GM18867 (cell line): ENCODE measurements around the gene SNTG2.

Source experiments
- ATAC-seq: cut with Tn5 transposase; IDR thresholded peaks from one replicate; pipeline ENCODE4 v1.9.1; 2021; ENCODE audit warnings: mild to moderate bottlenecking, moderate library complexity; ENCODE audit not compliant: unreplicated experiment

Gene SNTG2

GRCh38 chr2:1047485-1047884, 96.8 kb downstream of the SNTG2 start:
- ATAC-seq, result no peak

DNA sequence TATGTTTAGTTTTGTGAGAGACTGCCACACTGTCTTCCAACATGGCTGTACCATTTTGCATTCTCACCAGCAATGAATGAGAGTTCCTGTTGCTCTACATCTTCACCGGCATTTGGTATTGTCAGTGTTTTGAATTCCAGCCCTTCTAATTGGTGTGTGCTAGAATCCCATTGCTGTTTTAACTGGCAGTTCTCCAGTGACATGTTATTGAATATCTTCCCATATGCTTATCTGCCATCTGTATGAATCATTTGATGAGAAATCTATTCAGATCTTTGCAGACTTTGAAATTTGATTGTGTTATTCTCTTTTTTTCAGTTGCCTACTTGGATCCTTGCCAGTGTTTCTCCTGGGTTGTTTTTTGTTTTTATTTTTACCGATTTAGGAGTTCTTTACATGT, 99.0 kb downstream of the SNTG2 start:
- ATAC-seq, result no peak

GRCh38 chr2:1051075-1051474, 100.4 kb downstream of the SNTG2 start:
- ATAC-seq, result no peak

DNA sequence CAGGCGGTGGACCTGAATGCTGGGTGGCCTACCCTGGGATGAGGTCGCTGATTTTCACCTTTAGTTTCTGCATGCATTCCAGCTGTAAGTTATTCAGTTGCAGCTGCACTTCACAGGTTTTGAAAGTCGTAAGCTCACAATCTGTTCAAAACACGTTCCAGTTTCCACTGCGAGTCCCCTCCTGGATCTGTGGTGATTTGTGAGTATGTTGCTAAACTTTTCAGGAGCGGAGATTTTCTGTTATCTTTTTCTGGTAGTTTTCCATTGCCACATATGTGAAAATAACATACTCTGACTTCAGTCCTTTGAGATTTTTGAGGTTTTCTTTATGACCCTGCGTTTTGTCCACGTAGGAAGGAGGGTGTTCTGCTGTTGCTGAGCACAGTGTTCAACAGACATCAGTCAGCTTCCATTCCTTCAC, 102.1 kb downstream of the SNTG2 start:
- ATAC-seq, result no peak

- no peak for ATAC-seq
These were observed 103.1 kb downstream of the SNTG2 start for GRCh38 chr2:1053786-1054185.

DNA sequence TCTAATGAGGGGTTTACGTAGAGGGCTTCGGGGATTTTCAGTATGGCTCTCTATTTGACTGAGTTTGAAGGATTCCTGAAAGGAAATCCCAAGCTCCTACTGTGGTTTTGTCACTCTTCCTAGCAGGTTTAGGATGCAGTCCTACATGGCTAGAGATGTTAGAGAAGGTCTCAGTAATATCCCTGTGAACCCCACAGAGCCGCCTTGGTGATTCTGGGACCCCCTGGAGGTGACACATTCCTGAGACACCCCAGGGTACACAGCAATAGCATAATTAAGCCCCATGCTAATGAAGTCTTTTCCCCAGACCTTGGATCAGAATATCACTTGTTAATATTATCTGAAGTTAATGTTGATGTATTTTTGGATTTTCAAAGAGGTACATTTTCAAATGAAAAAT, 103.8 kb downstream of the SNTG2 start:
- no peak for ATAC-seq

- no peak for ATAC-seq
These were observed 104.5 kb downstream of the SNTG2 start for GRCh38 chr2:1055014-1055595.

DNA sequence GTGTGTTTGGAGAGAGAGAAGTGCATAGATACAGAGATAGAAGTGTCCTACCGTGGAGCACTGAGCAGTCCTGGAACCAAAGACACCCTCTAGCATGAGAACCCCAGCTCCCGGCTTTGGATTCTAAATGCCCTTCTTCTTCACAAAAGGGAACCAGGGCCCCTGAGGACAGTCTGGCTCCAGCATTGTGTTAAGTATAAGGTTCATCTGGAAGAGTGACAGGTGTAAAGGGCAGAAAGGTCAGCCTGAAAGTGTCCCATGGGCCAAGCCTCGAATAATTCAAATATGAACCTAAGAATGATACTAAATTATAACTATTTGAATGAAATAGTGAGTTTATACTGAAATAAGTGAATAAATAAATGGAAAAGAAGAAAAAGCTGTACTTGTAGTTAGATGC, 109.7 kb downstream of the SNTG2 start:
- ATAC-seq, result no peak

GRCh38 chr2:1060987-1061386, 110.3 kb downstream of the SNTG2 start:
- ATAC-seq, result no peak

DNA sequence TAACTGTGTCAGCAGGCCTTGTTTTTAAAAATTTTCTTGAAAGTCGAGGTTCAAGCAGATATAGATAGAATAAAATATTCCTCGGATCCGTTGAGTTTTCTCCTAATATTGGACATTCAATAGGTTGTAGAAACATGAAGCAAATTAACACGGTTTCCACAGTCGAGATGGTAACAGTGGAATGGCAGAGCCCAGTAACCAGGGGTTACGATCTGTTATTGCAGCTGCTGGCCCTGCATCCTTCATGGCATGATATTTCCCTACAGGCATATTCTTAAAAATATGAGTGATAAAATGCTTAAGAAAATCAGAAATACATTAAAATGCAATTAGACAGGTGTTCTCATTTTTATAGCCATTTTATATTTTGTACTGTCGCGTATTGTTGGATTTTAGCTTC, 117.6 kb downstream of the SNTG2 start:
- ATAC-seq, result no peak

GRCh38 chr2:1068822-1069221, 118.2 kb downstream of the SNTG2 start:
- ATAC-seq, result no peak

DNA sequence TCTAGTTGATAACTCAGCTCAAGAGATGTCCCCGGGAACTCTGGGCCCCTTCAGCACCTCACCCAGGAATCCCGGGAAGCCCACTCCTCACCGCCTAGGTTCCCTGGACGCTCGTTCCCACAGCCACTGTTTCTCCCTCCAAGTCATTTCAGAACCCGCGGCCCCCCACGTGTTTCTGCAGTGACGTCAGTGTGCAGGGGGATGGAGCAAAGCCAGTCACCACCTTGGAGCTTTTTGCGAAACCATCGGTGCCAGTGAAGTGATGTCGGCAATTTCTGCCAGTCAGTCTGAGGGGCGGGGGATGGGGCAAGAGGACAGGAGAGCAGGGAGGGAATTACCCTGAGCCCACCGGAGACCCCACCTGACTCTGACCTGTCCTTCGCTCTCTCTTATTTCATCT, 119.2 kb downstream of the SNTG2 start:
- ATAC-seq, result no peak

GRCh38 chr2:1070601-1071000, 120.0 kb downstream of the SNTG2 start:
- ATAC-seq, result no peak

GRCh38 chr2:1071650-1072049, 121.0 kb downstream of the SNTG2 start:
- no peak for ATAC-seq

DNA sequence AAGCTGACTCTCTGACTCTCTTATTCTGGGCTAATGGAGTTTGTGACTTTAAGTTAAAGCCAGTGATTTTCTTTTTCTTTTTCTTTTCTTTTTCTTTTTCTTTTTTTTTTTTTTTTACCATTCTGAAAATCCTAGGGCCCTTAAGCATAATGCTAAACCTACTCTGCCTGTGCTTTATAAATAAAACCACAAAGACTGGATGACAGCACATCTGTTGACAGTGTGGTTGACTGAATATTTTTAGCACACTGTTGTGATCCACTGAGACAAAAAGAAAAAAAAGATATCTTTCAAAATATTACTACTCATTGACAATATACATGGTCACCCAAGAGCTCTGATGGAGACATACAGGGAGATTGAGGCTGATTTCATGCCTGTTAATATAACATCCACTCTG, 121.6 kb downstream of the SNTG2 start:
- ATAC-seq, result no peak

DNA sequence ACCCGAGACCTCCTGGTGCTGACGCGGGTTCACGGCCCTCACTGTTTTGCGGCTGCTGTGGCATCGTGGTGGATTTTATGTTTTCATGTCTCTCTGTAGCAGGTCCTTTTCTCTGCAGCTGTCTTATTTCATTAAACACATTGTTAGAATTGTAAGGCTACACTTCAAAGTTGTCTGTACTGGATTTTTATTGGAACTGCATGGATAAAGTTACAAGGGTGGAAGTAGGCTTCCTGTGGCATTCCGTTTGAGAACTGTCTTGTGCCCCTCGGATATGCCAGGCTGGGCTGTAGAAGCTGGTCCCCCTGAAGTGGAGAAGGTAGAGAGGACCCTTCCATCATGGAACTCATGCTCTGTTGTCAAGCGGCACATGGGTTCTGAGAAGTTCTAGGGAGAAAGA, 127.3 kb downstream of the SNTG2 start:
- ATAC-seq, result no peak

GRCh38 chr2:1078326-1078725, 127.7 kb downstream of the SNTG2 start:
- no peak for ATAC-seq

GRCh38 chr2:1079873-1080799, 129.5 kb downstream of the SNTG2 start:
- no peak for ATAC-seq

DNA sequence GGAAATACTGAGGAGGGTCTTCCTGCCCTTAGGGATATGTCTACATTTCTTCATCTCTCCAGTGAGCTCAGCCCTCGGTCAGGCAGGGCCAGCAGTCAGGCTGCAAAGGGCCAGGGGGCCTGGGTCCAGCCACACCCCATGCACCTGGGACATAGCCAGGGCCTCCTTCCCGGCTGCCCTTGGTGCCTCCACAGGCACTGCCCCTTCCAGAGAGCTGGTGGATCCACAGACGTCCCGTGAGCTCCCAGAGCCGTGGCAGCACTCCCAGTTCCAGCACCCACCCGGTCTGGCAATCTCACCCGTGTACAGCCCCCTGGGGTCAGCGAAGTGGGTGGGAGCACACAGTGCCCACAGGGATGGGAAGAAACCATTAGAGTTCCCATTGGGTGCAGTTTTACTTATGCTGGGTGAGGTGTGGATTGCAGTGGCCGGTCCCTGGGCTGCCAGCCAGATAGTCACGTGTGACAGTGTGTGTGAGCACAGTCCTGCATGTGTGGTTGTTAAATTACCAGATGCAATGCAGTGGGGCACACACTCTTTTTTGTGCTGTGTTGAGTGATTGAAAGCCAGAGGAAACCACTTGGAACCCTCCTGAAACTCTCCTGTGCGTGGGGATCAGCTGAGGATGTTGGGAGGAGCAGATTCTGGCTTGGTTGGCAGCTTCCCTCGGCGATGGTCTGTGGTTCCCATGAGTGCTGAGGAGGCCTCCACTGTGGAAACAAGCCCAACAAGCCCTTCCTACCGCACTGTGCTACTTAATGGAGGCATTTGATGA, 131.0 kb downstream of the SNTG2 start:
- ATAC-seq, result no peak

DNA sequence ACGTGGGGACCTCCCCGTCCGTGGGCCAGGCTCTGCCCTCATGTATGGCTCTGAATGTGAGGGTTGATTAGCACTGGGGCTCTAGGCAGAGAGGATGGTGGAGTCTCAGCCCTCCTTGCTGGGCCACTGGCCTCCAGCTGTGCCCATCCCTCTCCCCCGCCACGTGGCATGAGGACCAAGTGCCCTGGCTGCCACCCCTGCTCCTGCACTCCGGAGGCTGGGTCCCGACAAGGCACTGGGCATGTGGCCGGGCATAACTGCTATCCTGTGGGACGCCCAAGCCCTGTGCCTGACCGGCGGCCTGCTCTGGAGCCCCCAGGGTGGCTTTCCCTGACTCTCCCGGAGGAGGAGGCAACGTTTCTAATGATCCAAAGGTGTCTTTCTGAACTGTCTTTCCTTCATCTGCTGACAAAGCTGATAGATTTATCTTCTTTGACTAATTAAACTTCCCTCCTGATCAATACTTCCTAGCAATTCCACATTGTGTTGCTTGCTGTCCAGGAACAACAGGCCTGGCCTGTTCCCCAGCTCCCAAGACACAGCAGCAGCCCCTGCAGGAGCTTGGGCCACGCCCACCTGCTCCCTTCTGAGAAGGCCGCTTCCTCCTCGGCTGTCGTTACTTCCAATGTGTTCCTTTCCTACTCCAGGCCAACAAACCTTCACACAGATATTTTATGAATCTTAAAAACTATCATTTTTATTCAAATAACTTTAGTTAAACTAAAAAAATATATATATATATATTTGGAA, 132.0 kb downstream of the SNTG2 start:
- ATAC-seq, result no peak
